Ovary (tissue), 9 donors: Measurements from ENCODE around the gene RAD52. TPM values are rescaled to one million over a fixed set of nuclear protein-coding genes. Genes with fewer than 3 reads are reported as not detected.

ENCODE experiments used
- DNase-seq, 5 donors: peaks; one replicate each; pipeline ENCODE4 v3.0.0-alpha.2; 2019 to 2020
- H3K27ac ChIP-seq, 2 donors: fragments of 200-600 bp; one replicate each; pipeline versions ENCODE4 v1.5.1 to v1.8.0; 2019 to 2022
- H3K27me3 ChIP-seq: fragments of 200-600 bp; one replicate; pipeline ENCODE4 v1.8.0; 2022
- H3K36me3 ChIP-seq: fragments of 200-600 bp; sonication (generic); one replicate; pipeline ENCODE4 v1.5.1; 2019
- H3K4me1 ChIP-seq: one replicate; pipeline ENCODE4 v1.8.1; 2013; ENCODE audit warnings: mild to moderate bottlenecking, moderate library complexity; ENCODE audit not compliant: insufficient read depth
- H3K4me3 ChIP-seq: fragments of 200-600 bp; sonication (generic); one replicate; pipeline ENCODE4 v1.5.1; 2017
- H3K9me3 ChIP-seq, 2 donors: fragments of 200-600 bp in 1 of 2; sonication (generic) in 1 of 2; one replicate each; pipeline versions ENCODE4 v1.5.1 to v1.8.1; 2013 to 2019; ENCODE audit warnings: mild to moderate bottlenecking in 1 of 2, moderate library complexity in 1 of 2
- EP300 ChIP-seq: sonication (generic); formaldehyde crosslinking; IDR thresholded peaks from one replicate; pipeline ENCODE4 v1.6.1; 2017; ENCODE audit warnings: antibody characterized with exemption
- POLR2A ChIP-seq: fragments of 450-650 bp; IDR thresholded peaks from one replicate; pipeline ENCODE4 v1.6.1; 2017; ENCODE audit warnings: antibody characterized with exemption, mild to moderate bottlenecking, moderate library complexity
- WGBS, 3 donors: extraction: QIAGEN DNeasy Blood & Tissue Kit in 1 of 3; methylation state at CpG; one replicate each; pipeline versions ENCODE4 v1.1.5 to v1.1.7; 2013 to 2017; 5-methylcytosine and 5-hydroxymethylcytosine counted together
- intact Hi-C, 4 donors: fragments of 100-400 bp; cut with DNase I; formaldehyde crosslinking; loops; one replicate each; pipeline versions ENCODE4 v1.11.0 to v1.15.1; 2022 to 2023
- polyA plus RNA-seq, 2 donors: library from polyadenylated mRNA; stranded (reverse); fragments of 200-250 nt in 1 of 2; fragments of 350-450 nt in 1 of 2; fragmentation: Illumina TruSeq in 1 of 2; extraction: RNeasy Lipid Tissue Mini Kit (QIAGEN cat#74804) in 1 of 2; gene quantifications; one replicate each; pipeline ENCODE4 v1.2.3, GENCODE V29; 2013 to 2014
- total RNA-seq, 7 donors: library from RNA; depleted of rRNA in 2 of 7; stranded (reverse); fragments of >200 nt in 2 of 7; fragmentation: NEBNext Ultra II Directional in 3 of 7; extraction: Animal tissue kit (Norgen Biotek cat#: 25700) in 3 of 7; gene quantifications; one replicate each; pipeline versions ENCODE4 v1.1.0 to v1.2.4, GENCODE V29; 2016 to 2023
- TF ChIP-seq, protein P1 (sequence below), 3 donors: fragments of 450-650 bp in 2 of 3; fragments of 200-600 bp in 1 of 3; IDR thresholded peaks; one replicate each; pipeline versions ENCODE4 v1.5.1 to v1.8.0; 2016 to 2022; ENCODE audit warnings: antibody characterized with exemption in 3 of 3, mild to moderate bottlenecking in 1 of 3
- donor health status: DM: no; HTN: no; CAD: no; lungs with moderate emphysema.
- donor health status: DM: no; HTN: no; CAD: no.
- donor health status: Bipolar disorder and iron deficiency.
- donor health status: DM: yes; HTN: yes; CAD: no.
- donor health status: DM: no; HTN: no; CAD: no.
- donor health status: DM: yes; HTN: yes; CAD: no.

The RAD52 gene
- total and polyA plus RNA-seq, 9 donors, result 8.9 to 20.2 (median 13.0) TPM

DNA sequence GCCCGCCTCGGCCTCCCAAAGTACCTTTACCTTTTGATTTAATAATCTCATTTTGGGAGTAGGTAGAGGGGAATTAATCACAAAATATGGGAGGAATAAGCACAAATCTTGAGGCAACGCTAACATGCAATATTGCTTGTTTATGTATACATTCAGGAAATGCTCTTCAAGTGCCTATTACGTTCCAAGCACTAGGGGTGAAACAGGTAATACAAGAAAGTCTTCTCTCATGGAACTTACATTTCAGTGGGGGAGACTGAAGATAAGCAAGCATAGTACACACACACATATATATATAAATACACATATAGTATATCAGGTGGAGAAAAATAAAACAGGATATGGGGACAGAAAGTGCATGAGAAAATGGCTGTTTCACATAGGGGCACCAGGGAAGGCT lies 22.5 kb upstream of the RAD52 start:
- 94 to 97% (median 95%) methylated on average over 4 of the region's 4 CpGs for WGBS, 3 donors
- H3K36me3 ChIP-seq, result no peaks in the 10 kb centered on the region

GRCh38 chr12:969821-970220 lies 20.3 kb upstream of the RAD52 start:
- Histone ChIP-seq H3K4me3 (no peak overlapping the region), H3K36me3 (no peaks in the 10 kb centered on the region), H3K4me1 (no peaks in the 10 kb centered on the region), H3K27me3 (no peaks in the 10 kb centered on the region), H3K27ac (no peak overlapping the region), H3K9me3 (no peaks in the 10 kb centered on the region)
- intact Hi-C loops, result no loop called here
- DNase-seq, result no peak
- 81 to 96% (median 82%) methylated on average over 8 of the region's 8 CpGs for WGBS, 3 donors
- TF ChIP-seq, protein P1, sequence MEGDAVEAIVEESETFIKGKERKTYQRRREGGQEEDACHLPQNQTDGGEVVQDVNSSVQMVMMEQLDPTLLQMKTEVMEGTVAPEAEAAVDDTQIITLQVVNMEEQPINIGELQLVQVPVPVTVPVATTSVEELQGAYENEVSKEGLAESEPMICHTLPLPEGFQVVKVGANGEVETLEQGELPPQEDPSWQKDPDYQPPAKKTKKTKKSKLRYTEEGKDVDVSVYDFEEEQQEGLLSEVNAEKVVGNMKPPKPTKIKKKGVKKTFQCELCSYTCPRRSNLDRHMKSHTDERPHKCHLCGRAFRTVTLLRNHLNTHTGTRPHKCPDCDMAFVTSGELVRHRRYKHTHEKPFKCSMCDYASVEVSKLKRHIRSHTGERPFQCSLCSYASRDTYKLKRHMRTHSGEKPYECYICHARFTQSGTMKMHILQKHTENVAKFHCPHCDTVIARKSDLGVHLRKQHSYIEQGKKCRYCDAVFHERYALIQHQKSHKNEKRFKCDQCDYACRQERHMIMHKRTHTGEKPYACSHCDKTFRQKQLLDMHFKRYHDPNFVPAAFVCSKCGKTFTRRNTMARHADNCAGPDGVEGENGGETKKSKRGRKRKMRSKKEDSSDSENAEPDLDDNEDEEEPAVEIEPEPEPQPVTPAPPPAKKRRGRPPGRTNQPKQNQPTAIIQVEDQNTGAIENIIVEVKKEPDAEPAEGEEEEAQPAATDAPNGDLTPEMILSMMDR (IDR thresholded peaks at IDR 0.05), result no peak
- TF ChIP-seq EP300, result no peak
- no peak for TF ChIP-seq POLR2A

More for the DNA sequence above, 22.5 kb upstream of the RAD52 start:
- H3K4me3 ChIP-seq, result no peak overlapping the region
- no peaks in the 10 kb centered on the region for H3K4me1 ChIP-seq
- intact Hi-C loops, result no loop called here
- no peak overlapping the region for H3K27ac ChIP-seq
- no peaks in the 10 kb centered on the region for H3K27me3 ChIP-seq
- H3K9me3 ChIP-seq, result no peaks in the 10 kb centered on the region
- no peak for DNase-seq
- TF ChIP-seq EP300, result no peak
- TF ChIP-seq, protein P1 (IDR thresholded peaks at IDR 0.05), result no peak
- no peak for TF ChIP-seq POLR2A

DNA sequence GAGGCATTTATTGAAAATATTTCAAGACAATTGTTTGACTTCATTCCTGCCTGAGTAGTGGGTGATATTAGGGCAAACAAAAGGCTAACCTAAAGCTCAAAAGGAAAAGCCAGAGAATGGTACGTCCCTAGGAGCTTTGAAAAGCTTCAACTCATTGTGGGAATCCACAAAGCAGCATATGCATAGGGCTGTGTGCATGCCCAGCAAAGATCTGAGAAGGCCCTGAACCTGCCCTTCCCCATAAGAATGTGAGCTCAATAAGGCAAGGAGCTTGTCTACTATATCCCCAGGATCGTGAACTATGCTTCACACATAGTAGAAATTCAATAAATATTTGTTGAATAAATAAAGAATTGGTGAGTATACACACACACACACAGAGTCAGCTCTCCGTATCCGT lies 19.1 kb upstream of the RAD52 start:
- intact Hi-C loops, result no loop called here
- no peaks in the 10 kb centered on the region for H3K9me3 ChIP-seq
- DNase-seq, result no peak
- no peak overlapping the region for H3K4me3 ChIP-seq
- no peaks in the 10 kb centered on the region for H3K27me3 ChIP-seq
- no peaks in the 10 kb centered on the region for H3K36me3 ChIP-seq
- H3K27ac ChIP-seq, result no peak overlapping the region
- WGBS, 3 donors, result 58 to 83% (median 77%) methylated on average over 4 of the region's 4 CpGs
- no peaks in the 10 kb centered on the region for H3K4me1 ChIP-seq
- TF ChIP-seq POLR2A (no peak), EP300 (no peak)
- TF ChIP-seq, protein P1 (IDR thresholded peaks at IDR 0.05), result no peak

GRCh38 chr12:967641-968040 lies 18.1 kb upstream of the RAD52 start:
- H3K36me3 ChIP-seq, result no peaks in the 10 kb centered on the region
- H3K27ac ChIP-seq, result no peak overlapping the region
- intact Hi-C loops, result no loop called here
- no peak for TF ChIP-seq EP300
- TF ChIP-seq, protein P1 (IDR thresholded peaks at IDR 0.05), result no peak
- TF ChIP-seq POLR2A, result no peak
- no peak for DNase-seq
- no peaks in the 10 kb centered on the region for H3K4me1 ChIP-seq
- no peak overlapping the region for H3K4me3 ChIP-seq
- H3K27me3 ChIP-seq, result no peaks in the 10 kb centered on the region
- H3K9me3 ChIP-seq, result no peaks in the 10 kb centered on the region
- WGBS, 3 donors, result 82 to 94% (median 92%) methylated on average over 9 of the region's 9 CpGs

- H3K36me3 ChIP-seq, result no peaks in the 10 kb centered on the region
- TF ChIP-seq POLR2A, result no peak
- TF ChIP-seq EP300, result no peak
- TF ChIP-seq, protein P1 (IDR thresholded peaks at IDR 0.05), result no peak
- no peak overlapping the region for H3K4me3 ChIP-seq
- H3K9me3 ChIP-seq, result no peaks in the 10 kb centered on the region
- 88 to 91% (median 90%) methylated on average over 6 of the region's 6 CpGs for WGBS, 3 donors
- no peaks in the 10 kb centered on the region for H3K27me3 ChIP-seq
- H3K27ac ChIP-seq, result no peak overlapping the region
- H3K4me1 ChIP-seq, result no peaks in the 10 kb centered on the region
- intact Hi-C loops, result no loop called here
- no peak for DNase-seq
Observed at GRCh38 chr12:966724-967123, 17.2 kb upstream of the RAD52 start.
